ENCODE data around the gene AFMID.

GRCh38 chr17:78185981-78186691 lies 1.0 kb upstream of the AFMID start:
- TF ChIP-seq, protein P1, sequence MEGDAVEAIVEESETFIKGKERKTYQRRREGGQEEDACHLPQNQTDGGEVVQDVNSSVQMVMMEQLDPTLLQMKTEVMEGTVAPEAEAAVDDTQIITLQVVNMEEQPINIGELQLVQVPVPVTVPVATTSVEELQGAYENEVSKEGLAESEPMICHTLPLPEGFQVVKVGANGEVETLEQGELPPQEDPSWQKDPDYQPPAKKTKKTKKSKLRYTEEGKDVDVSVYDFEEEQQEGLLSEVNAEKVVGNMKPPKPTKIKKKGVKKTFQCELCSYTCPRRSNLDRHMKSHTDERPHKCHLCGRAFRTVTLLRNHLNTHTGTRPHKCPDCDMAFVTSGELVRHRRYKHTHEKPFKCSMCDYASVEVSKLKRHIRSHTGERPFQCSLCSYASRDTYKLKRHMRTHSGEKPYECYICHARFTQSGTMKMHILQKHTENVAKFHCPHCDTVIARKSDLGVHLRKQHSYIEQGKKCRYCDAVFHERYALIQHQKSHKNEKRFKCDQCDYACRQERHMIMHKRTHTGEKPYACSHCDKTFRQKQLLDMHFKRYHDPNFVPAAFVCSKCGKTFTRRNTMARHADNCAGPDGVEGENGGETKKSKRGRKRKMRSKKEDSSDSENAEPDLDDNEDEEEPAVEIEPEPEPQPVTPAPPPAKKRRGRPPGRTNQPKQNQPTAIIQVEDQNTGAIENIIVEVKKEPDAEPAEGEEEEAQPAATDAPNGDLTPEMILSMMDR (IDR thresholded peaks at IDR 0.05; ENCODE audit: borderline replicate concordance, extremely low read depth, low read length, poor library complexity, severe bottlenecking): no peak
- no peak for TF ChIP-seq EZH2 (IDR thresholded peaks at IDR 0.05; ENCODE audit: borderline replicate concordance, low read depth, low read length, severe bottlenecking)
